Measurements from ENCODE around the gene RIN3. TPM values are rescaled to one million over a fixed set of nuclear protein-coding genes. Genes with fewer than 3 reads are reported as not detected.

Gene RIN3
- total RNA-seq, 4 donors from 2014 or later: 3.0 to 8.7 (median 7.5) TPM

DNA sequence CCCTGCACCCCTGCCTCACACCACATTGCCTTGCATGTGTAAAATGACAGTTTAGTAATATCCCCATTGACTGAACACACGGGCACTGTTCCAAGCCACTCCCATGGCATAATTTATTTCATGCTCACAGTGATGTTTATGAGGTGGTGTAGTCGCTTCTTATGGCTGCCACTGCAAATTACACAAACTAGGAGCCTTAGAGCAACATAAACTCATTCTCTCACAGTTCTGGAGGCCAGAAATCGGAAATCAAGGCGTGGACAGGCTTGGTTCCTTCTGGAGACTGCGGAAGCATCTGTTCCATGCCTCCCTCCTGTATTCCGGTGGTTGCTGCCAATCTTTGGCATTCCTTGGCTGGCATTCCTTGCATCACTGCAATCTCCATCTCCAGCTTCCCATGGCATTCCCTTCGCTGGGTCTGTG, 97.3 kb downstream of the RIN3 start:
- WGBS, 2 donors: 77 to 78% methylated on average over 7 of the region's 7 CpGs
- no peak overlapping the region for H3K4me3 ChIP-seq (ENCODE audit: low read depth, poor library complexity, severe bottlenecking)
- intact Hi-C loops (cut with DNase I; ENCODE audit: low total_unique reads): no loop called here
- TF ChIP-seq POLR2A (IDR thresholded peaks at IDR 0.05): no peak
- TF ChIP-seq, protein P1, sequence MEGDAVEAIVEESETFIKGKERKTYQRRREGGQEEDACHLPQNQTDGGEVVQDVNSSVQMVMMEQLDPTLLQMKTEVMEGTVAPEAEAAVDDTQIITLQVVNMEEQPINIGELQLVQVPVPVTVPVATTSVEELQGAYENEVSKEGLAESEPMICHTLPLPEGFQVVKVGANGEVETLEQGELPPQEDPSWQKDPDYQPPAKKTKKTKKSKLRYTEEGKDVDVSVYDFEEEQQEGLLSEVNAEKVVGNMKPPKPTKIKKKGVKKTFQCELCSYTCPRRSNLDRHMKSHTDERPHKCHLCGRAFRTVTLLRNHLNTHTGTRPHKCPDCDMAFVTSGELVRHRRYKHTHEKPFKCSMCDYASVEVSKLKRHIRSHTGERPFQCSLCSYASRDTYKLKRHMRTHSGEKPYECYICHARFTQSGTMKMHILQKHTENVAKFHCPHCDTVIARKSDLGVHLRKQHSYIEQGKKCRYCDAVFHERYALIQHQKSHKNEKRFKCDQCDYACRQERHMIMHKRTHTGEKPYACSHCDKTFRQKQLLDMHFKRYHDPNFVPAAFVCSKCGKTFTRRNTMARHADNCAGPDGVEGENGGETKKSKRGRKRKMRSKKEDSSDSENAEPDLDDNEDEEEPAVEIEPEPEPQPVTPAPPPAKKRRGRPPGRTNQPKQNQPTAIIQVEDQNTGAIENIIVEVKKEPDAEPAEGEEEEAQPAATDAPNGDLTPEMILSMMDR (IDR thresholded peaks at IDR 0.05): no peak
- DNase-seq (ENCODE audit: low spot score in 2 of 2): no peak

DNA sequence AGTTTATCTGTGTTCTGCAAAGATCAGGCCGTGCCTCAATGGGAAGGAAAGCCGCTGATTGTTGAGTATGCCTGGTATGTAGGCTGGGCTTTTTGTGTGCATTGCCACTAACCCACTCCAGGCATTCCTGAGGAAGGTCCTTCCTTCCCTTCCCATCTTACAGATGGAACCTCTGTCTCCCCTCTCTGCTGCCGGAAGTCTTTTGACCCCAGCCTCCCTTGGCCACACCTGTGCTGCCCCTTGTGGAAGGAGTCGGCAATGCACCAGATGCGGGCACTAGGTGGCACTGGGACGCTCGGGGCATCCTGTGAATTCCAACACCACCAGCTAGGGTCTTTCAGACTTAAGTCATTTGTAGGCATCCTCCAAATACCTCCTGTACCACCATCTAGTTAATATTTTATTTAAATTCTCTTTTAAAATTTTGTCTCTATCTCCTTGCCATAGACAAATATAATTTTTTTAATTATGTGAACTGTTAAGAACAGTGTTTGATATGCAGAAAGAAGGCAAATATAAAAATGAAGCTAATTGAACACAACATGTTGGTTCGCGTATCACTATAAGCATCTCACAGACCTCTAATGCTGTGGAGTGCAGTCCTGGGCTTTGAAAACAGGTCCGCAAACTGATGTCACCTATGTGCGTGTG, 99.6 kb downstream of the RIN3 start:
- intact Hi-C loops (cut with DNase I; ENCODE audit: low total_unique reads): no loop called here
- TF ChIP-seq, protein P1 (IDR thresholded peaks at IDR 0.05): no peak
- no peak for TF ChIP-seq POLR2A (IDR thresholded peaks at IDR 0.05)
- 77 to 79% methylated on average over 11 of the region's 11 CpGs for WGBS, 2 donors
- no peak overlapping the region for H3K4me3 ChIP-seq (ENCODE audit: low read depth, poor library complexity, severe bottlenecking)
- no peak for DNase-seq (ENCODE audit: low spot score in 2 of 2)

DNA sequence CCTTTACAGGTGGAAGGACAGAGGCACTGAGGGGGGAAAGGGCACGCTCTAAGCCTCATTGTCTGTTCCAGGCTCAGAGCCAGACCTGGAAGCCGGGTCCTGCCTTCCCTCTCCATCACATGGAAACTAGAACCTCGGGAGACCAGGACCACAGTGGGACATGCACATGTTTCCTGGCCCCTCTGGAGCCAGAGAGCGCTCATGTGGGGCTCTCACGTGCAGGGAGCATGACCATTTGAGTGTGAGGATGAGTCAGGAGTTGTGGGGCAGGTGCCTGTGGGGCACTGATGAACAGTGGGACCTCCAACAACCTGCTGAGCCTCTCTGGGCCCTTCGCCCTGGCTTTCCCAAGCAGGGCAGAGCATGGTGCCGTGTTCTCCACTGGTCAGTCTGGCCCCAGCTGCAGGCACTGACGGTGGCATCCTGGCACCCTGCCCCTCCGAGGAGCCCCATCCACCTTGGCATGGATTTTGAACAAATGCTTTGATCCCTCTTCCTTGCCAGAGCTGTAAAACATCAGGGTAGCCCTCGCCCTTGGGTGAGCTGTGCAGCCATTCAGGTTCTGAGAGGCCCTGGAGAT, 100.2 kb downstream of the RIN3 start:
- intact Hi-C loops (cut with DNase I; ENCODE audit: low total_unique reads): no loop called here
- H3K4me3 ChIP-seq (ENCODE audit: low read depth, poor library complexity, severe bottlenecking): no peak overlapping the region
- DNase-seq (ENCODE audit: low spot score in 2 of 2): no peak
- 91 to 92% methylated on average over 9 to 10 of the region's 10 CpGs for WGBS, 2 donors
- TF ChIP-seq POLR2A (IDR thresholded peaks at IDR 0.05): no peak
- TF ChIP-seq, protein P1 (IDR thresholded peaks at IDR 0.05): no peak

DNA sequence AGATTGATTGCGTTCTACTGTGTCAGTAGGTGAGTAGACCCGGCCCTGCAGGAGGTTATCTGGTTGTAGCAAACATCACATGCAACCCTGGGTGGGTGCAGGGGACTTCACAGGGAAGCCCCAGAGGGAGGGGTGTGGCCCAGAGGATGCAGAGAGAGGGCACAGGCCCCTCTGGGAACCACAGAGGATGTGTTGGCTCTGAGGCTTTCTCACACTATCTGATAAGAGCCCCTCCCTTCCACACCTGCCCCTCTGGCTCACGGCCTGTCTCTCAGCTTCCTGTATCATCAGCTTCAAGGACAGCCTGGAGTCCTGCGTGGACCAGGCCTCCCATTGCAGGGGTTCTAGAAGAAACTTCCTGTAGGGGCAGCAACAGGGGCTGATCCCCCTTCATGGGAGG, 101.9 kb downstream of the RIN3 start:
- DNase-seq (ENCODE audit: low spot score in 2 of 2): no peak
- TF ChIP-seq POLR2A (IDR thresholded peaks at IDR 0.05): no peak
- TF ChIP-seq, protein P1 (IDR thresholded peaks at IDR 0.05): no peak
- intact Hi-C loops (cut with DNase I; ENCODE audit: low total_unique reads): no loop called here
- H3K4me3 ChIP-seq (ENCODE audit: low read depth, poor library complexity, severe bottlenecking): no peak overlapping the region
- 61 to 74% methylated on average over 4 of the region's 4 CpGs for WGBS, 2 donors

DNA sequence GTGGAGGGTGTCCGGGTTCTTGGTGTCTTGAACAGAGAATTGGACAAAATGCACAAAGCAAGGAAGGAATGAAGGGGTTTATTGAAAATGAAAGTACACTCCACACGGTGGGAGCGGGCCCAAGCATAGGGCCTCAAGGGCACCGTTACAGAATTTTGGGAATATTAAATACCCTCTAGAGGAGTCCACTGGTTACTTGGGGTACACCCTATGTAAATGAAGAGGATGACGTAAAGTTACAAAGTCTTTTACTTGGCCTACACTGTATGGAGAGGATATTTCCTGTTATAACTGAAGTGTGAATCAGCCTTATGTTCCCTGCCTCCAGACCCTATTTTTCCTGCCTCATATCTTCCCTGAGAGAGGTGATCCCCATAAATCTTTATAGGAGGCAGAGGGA, 102.6 kb downstream of the RIN3 start:
- intact Hi-C loops (cut with DNase I; ENCODE audit: low total_unique reads): no loop called here
- WGBS, 2 donors: 91 to 94% methylated on average over 5 of the region's 5 CpGs
- TF ChIP-seq, protein P1 (IDR thresholded peaks at IDR 0.05): no peak
- TF ChIP-seq POLR2A (IDR thresholded peaks at IDR 0.05): no peak

DNA sequence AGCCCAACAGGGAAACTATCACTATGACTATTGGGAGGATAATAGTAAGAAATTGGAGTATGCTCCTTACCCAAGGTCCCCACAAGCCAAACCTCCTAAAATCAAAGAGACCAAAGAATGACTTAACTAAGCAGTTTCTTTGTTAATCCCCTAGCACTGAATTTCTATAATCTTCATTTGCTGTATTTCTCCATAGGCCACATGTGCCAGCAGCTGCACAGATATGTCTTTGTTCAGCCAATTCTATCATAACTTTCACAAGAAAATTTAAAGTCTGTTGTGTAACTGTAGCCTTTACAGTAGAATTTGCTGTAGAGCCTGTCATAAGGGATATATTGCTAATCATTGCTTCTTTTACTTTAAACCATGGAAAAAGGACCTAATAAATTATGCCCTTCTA, 104.0 kb downstream of the RIN3 start:
- H3K4me3 ChIP-seq (ENCODE audit: low read depth, poor library complexity, severe bottlenecking): no peak overlapping the region
- DNase-seq (ENCODE audit: low spot score in 2 of 2): no peak
- TF ChIP-seq, protein P1 (IDR thresholded peaks at IDR 0.05): no peak
- TF ChIP-seq POLR2A (IDR thresholded peaks at IDR 0.05): no peak
- intact Hi-C loops (cut with DNase I; ENCODE audit: low total_unique reads): no loop called here

More for the DNA sequence above, 102.6 kb downstream of the RIN3 start:
- H3K4me3 ChIP-seq (ENCODE audit: low read depth, poor library complexity, severe bottlenecking): no peak overlapping the region
- DNase-seq (ENCODE audit: low spot score in 2 of 2): no peak
